Measurements from ENCODE around the gene TFAP2E. TPM values are rescaled to one million over a fixed set of nuclear protein-coding genes. Genes with fewer than 3 reads are reported as not detected.
A peak's percentile ranks its signal among the peaks of the same experiment; 100 is the strongest.

Gene TFAP2E
- total RNA-seq, 1 donor from 2014 or later: 1.0 TPM

DNA sequence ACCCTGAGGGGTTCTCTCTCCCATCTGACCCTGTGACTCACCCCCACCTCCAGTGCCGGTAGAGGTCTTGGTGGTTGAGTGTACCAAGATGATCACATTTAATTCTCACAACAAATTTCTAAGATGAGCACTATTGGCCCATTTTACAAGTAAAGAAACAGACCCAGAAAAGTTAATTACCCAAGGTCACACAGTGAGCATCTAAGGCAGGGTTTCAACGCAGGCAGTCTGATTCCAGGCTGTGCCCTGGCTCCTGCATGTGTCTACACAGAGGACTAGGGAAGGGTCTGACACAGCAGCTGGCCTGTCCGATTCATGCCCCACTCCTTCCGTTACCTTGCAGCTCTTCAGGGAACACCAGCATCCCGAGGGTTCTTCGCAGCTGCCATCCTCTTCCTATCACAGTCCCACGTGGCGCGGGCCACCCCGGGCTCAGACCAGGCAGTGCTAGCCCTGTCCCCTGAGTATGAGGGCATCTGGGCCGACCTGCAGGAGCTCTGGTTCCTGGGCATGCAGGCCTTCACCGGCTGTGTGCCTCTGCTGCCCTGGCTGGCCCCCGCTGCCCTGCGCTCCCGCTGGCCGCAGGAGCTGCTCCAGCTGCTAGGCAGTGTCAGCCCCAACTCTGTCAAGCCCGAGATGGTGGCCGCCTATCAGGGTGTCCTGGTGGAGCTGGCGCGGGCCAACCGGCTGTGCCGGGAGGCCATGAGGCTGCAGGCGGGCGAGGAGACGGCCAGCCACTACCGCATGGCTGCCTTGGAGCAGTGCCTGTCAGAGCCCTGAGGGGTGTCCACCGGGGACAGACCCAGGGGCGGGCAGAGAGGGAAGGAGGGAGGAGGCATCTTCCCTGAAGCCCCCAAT is 8.0 kb upstream of the TFAP2E start:
- DNase-seq (ENCODE audit: low read depth): no peak
- TF ChIP-seq, protein P1, sequence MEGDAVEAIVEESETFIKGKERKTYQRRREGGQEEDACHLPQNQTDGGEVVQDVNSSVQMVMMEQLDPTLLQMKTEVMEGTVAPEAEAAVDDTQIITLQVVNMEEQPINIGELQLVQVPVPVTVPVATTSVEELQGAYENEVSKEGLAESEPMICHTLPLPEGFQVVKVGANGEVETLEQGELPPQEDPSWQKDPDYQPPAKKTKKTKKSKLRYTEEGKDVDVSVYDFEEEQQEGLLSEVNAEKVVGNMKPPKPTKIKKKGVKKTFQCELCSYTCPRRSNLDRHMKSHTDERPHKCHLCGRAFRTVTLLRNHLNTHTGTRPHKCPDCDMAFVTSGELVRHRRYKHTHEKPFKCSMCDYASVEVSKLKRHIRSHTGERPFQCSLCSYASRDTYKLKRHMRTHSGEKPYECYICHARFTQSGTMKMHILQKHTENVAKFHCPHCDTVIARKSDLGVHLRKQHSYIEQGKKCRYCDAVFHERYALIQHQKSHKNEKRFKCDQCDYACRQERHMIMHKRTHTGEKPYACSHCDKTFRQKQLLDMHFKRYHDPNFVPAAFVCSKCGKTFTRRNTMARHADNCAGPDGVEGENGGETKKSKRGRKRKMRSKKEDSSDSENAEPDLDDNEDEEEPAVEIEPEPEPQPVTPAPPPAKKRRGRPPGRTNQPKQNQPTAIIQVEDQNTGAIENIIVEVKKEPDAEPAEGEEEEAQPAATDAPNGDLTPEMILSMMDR (conservative IDR thresholded peaks at IDR 0.05; ENCODE audit: low read depth, low read length): no peak
- no peak overlapping the region for H3K4me3 ChIP-seq (ENCODE audit: low read depth, low read length)

DNA sequence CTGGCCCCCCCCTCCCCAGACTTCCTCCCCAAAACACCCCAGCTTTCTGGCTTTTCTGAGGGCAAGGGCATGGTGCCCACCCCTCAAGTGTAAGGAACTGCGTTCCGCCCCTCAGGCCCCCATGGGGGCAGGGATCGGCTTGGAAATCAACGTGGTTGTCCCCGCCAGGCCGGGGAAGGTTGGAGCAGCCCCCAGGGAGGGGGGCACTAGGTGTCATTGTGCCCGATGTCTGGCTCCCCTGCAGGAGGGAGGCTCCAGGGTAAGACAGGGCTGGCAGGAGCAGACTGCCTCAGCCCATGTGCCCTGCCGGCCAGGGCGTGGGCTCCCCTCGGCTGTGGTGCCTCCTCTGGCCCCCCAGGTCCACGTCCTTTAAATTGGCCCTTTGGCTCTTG is 7.4 kb upstream of the TFAP2E start:
- H3K4me3 ChIP-seq (ENCODE audit: low read depth, low read length): no peak overlapping the region
- TF ChIP-seq, protein P1 (conservative IDR thresholded peaks at IDR 0.05; ENCODE audit: low read depth, low read length): no peak
- no peak for DNase-seq (ENCODE audit: low read depth)

DNA sequence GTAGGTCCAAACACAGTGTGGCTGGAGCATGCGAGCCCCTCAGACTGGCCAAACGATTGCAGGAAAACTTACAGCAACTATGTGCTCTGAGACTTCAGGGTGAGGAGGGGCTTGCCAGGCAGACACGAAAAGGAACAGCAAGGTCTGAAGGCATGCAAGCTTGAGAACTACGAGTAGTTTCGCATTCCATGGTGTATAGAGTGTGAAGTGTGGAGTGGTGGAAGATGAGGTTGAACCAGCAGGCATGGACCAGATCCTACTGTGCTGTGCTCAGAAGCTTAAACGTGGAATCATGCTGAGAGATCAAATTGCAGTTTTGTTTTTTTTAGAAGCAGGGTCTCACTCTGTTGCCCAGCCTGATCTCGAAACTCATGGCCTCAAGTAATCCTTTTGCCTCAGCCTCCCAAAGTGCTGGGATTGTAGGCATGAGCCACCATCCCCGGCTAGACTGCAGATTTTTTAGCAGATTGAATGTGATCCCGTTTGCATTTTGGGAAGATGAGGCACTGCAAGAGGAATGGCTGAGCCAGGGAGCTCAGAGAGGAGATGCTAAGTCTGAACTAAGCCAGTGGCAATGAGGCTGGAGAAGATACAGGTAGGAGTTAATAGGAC is 5.1 kb upstream of the TFAP2E start:
- no peak for DNase-seq (ENCODE audit: low read depth)
- TF ChIP-seq, protein P1 (conservative IDR thresholded peaks at IDR 0.05; ENCODE audit: low read depth, low read length): no peak
- no peak overlapping the region for H3K4me3 ChIP-seq (ENCODE audit: low read depth, low read length)

DNA sequence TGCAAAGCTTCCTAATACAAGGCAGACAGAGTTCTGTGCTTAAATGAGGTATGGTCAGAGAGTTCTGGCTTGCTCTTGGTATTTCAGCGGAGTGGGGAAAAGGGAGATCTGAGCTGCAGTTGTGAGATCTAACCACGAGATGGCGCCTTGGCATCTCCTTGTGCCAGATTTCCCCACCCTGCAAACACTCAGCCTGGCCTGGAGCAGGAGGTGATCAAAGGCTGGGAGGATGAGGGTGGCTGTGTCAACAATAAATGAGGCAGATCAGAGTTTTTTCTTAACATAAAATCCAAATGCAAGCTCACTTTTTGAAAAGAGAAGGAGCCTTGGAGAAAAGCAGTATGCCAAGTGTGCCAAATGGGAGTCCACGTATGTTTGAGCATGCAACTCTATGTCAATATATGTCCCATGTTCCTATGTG is 4.1 kb upstream of the TFAP2E start:
- H3K4me3 ChIP-seq (ENCODE audit: low read depth, low read length): no peak overlapping the region
- TF ChIP-seq, protein P1 (conservative IDR thresholded peaks at IDR 0.05; ENCODE audit: low read depth, low read length): peak; percentile 93
- DNase-seq (ENCODE audit: low read depth): no peak

DNA sequence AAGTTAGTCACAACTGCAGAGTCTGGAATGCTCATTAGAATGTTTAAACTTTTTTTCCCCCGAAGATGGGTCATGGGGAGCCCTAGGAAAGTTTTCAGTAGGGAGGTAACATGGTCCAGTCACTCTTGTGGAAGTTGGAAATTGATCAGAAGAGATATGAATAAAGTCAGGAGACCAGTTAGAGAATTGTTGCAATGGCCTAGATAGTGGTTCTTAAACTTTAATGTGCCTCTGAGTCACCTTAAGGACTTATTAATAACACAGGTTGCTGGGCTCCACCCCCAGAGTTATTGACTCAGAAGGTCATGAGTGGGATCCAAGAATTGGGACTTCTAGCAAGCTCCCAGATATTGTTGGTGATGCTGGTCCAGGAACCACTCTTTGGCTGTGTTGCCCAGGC is 3.2 kb upstream of the TFAP2E start:
- H3K4me3 ChIP-seq (ENCODE audit: low read depth, low read length): no peak overlapping the region
- TF ChIP-seq, protein P1 (conservative IDR thresholded peaks at IDR 0.05; ENCODE audit: low read depth, low read length): no peak
- DNase-seq (ENCODE audit: low read depth): peak; percentile 10

DNA sequence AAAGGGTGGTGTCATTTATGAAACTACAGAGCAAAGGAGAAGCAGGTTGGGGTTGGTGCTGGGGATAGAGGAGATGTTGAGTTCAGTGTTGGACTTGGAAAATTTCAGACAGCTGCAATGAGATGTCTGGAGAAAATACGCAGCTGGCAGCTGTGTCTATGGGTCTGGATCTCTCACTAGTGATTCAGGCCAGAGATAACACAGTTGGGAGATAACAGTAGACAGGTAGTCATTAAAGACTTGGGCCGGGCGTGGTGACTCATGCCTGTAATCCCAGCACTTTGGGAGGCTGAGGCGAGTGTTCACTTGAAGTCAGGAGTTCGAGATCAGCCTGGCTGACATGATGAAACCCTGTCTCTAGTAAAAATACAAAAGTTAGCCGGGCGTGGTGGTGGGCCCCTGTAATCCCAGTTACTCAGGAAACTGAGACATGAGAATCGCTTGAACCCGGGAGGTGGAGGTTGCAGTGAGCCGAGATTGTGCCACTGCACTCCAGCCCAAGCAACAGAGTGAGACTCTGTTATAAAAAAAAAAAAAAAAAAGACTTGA is 2.5 kb upstream of the TFAP2E start:
- TF ChIP-seq, protein P1 (conservative IDR thresholded peaks at IDR 0.05; ENCODE audit: low read depth, low read length): no peak
- H3K4me3 ChIP-seq (ENCODE audit: low read depth, low read length): no peak overlapping the region
- DNase-seq (ENCODE audit: low read depth): no peak

Data from epithelial cell of proximal tubule (primary cell).